Testis (tissue), 3 donors: ENCODE results near the gene KIFAP3. TPM values are rescaled to one million over a fixed set of nuclear protein-coding genes. Genes with fewer than 3 reads are reported as not detected.
"Not testable (repeated sequence)": the region's sequence is repeated elsewhere in the genome, so short reads cannot be mapped to it uniquely, and the experiment has no call there.

Experiments
- DNase-seq: peaks from one replicate; pipeline ENCODE4 v3.0.0-alpha.2; 2019
- H3K27ac ChIP-seq, 2 donors: fragments of 200-600 bp; sonication (generic); one replicate each; pipeline ENCODE4 v1.5.1; 2019
- H3K27me3 ChIP-seq: fragments of 200-600 bp; sonication (generic); one replicate; pipeline ENCODE4 v1.5.1; 2019
- H3K36me3 ChIP-seq: fragments of 200-600 bp; sonication (generic); one replicate; pipeline ENCODE4 v1.5.1; 2017; ENCODE audit warnings: low read depth; ENCODE audit errors: missing control alignments
- H3K4me1 ChIP-seq: fragments of 200-600 bp; sonication (generic); one replicate; pipeline ENCODE4 v1.5.1; 2019
- H3K4me3 ChIP-seq, 2 donors: fragments of 200-600 bp; sonication (generic); one replicate each; pipeline ENCODE4 v1.5.1; 2017 to 2019
- H3K9me3 ChIP-seq: fragments of 200-600 bp; sonication (generic); one replicate; pipeline ENCODE4 v1.5.1; 2017
- POLR2A ChIP-seq: fragments of 450-650 bp; IDR thresholded peaks from one replicate; pipeline ENCODE4 v1.6.1; 2017; ENCODE audit warnings: antibody characterized with exemption, mild to moderate bottlenecking, moderate library complexity
- WGBS, 2 donors: methylation state at CpG; one replicate each; pipeline ENCODE4 v1.1.5; 2018; 5-methylcytosine and 5-hydroxymethylcytosine counted together
- intact Hi-C: fragments of 100-400 bp; cut with DNase I; formaldehyde crosslinking; loops from one replicate; pipeline ENCODE4 v1.15.1; 2023; ENCODE audit warnings: low total_unique reads
- polyA plus RNA-seq: library from polyadenylated mRNA; stranded (reverse); fragments of 350-450 nt; fragmentation: Illumina TruSeq; extraction: RNeasy Lipid Tissue Mini Kit (QIAGEN cat#74804); gene quantifications from one replicate; pipeline ENCODE4 v1.2.3, GENCODE V29; 2014; ENCODE audit warnings: low read depth, low replicate concordance; ENCODE audit not compliant: insufficient read depth
- small RNA-seq, 2 donors: library from RNA; depleted of rRNA; stranded (forward); fragments of <200 nt; gene quantifications; one replicate each; pipeline ENCODE3, GENCODE V24; 2016
- total RNA-seq, 2 donors: library from RNA; depleted of rRNA; stranded (reverse); fragments of >200 nt; gene quantifications; one replicate each; pipeline ENCODE4 v1.2.3, GENCODE V29; 2016
- TF ChIP-seq, protein P1 (sequence below), 3 experiments: fragments of 450-650 bp in 2 of 3; fragments of 200-600 bp in 1 of 3; sonication (generic) in 1 of 3; IDR thresholded peaks; one replicate each; pipeline ENCODE4 v1.5.1; 2016 to 2019; ENCODE audit warnings: antibody characterized with exemption in 3 of 3, mild to moderate bottlenecking in 2 of 3, moderate library complexity in 1 of 3

KIFAP3 gene
- total and polyA plus RNA-seq, 3 donors from 2014 or later: 52.9 to 80.8 (median 60.6) TPM

DNA sequence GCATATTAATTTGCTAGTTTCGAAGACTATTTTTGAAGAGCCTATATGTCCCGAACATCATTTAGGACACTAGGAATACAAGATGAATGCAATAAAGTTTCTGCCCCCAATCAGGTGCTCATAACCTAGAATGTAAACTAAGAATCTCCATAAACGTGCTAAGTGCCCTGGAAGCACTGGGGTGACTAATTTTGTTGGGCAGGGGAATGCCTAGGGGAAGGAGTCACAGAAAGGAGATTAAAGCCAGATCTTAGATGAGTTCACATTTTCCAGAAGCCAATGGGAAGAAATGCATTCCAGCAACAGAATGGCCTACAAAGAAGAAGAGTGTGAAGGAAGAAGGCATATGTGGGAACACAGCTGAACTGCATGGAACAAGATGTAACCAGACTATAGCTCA is 200.3 kb downstream of the KIFAP3 start:
- 91 to 93% methylated on average over 3 of the region's 3 CpGs for WGBS, 2 donors
- Histone ChIP-seq H3K36me3 (peaks cover 3% of the 10 kb centered on the region), H3K27ac (no peak overlapping the region)

DNA sequence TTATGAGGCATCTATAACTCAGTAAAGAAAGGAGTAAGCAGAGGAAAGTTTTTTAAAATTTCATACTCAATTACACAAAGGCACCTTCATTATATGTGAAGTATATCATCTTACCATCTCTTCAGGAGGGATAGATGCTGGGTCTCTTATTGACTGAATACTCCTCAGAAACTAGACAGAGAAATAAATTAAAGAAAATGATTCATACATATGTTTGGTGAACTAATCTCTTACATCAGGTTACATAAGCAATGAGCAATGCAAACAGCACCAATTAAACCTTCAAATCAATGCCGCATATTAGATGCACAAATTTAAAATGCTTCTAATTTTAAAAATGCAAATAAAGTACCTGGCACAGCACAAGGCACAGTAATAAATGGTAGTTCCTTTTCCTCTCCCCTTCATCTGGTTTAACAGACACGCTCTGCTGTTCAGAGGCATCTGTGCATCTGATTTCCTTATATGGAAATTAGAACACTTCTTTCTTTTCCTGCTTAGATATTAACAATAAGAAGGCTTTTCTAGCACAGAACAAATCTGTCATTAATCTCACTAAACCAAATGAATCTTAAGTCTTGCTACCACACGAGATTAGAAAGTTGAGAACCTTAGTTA is 200.8 kb downstream of the KIFAP3 start:
- intact Hi-C loops: no loop called here
- no peak overlapping the region for H3K27ac ChIP-seq
- WGBS, 2 donors: 83 to 92% methylated on average over 3 of the region's 3 CpGs

More for the DNA sequence above, 200.3 kb downstream of the KIFAP3 start:
- no peak for DNase-seq
- TF ChIP-seq POLR2A: no peak
- TF ChIP-seq, protein P1, sequence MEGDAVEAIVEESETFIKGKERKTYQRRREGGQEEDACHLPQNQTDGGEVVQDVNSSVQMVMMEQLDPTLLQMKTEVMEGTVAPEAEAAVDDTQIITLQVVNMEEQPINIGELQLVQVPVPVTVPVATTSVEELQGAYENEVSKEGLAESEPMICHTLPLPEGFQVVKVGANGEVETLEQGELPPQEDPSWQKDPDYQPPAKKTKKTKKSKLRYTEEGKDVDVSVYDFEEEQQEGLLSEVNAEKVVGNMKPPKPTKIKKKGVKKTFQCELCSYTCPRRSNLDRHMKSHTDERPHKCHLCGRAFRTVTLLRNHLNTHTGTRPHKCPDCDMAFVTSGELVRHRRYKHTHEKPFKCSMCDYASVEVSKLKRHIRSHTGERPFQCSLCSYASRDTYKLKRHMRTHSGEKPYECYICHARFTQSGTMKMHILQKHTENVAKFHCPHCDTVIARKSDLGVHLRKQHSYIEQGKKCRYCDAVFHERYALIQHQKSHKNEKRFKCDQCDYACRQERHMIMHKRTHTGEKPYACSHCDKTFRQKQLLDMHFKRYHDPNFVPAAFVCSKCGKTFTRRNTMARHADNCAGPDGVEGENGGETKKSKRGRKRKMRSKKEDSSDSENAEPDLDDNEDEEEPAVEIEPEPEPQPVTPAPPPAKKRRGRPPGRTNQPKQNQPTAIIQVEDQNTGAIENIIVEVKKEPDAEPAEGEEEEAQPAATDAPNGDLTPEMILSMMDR (IDR thresholded peaks at IDR 0.05): no peak
- intact Hi-C loops: no loop called here
- H3K9me3 ChIP-seq: no peaks in the 10 kb centered on the region
- H3K4me1 ChIP-seq: no peaks in the 10 kb centered on the region
- H3K27me3 ChIP-seq: no peaks in the 10 kb centered on the region
- H3K4me3 ChIP-seq: no peak overlapping the region

DNA sequence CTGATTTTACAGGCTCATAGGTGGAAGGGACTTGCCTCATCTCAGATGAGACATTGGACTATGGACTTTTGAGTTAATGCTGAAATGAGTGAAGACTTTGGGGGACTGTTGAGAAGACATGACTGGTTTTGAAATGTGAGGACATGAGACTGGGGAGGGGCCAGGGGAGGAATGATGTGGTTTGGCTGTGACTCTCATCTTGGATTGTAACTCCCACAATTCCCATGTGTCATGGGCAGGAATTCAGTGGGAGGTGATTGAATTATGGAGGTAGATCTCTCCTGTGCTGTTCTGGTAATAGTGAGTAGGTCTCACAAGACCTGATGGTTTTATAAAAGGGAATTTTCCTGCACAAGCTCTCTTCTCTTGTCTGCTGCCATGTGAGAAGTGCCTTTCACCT is 201.6 kb downstream of the KIFAP3 start:
- no peak overlapping the region for H3K4me3 ChIP-seq
- no peaks in the 10 kb centered on the region for H3K9me3 ChIP-seq
- no peaks in the 10 kb centered on the region for H3K27me3 ChIP-seq
- no peak overlapping the region for H3K27ac ChIP-seq
- peaks cover 3% of the 10 kb centered on the region for H3K36me3 ChIP-seq
- no peaks in the 10 kb centered on the region for H3K4me1 ChIP-seq
- no peak for DNase-seq
- TF ChIP-seq, protein P1 (IDR thresholded peaks at IDR 0.05): no peak
- no peak for TF ChIP-seq POLR2A
- intact Hi-C loops: no loop called here

More for the DNA sequence above, 200.8 kb downstream of the KIFAP3 start:
- H3K4me1 ChIP-seq: no peaks in the 10 kb centered on the region
- no peaks in the 10 kb centered on the region for H3K27me3 ChIP-seq
- TF ChIP-seq, protein P1 (IDR thresholded peaks at IDR 0.05): no peak
- no peak for TF ChIP-seq POLR2A
- no peak for DNase-seq
- H3K9me3 ChIP-seq: no peaks in the 10 kb centered on the region
- H3K36me3 ChIP-seq: peaks cover 3% of the 10 kb centered on the region
- no peak overlapping the region for H3K4me3 ChIP-seq

DNA sequence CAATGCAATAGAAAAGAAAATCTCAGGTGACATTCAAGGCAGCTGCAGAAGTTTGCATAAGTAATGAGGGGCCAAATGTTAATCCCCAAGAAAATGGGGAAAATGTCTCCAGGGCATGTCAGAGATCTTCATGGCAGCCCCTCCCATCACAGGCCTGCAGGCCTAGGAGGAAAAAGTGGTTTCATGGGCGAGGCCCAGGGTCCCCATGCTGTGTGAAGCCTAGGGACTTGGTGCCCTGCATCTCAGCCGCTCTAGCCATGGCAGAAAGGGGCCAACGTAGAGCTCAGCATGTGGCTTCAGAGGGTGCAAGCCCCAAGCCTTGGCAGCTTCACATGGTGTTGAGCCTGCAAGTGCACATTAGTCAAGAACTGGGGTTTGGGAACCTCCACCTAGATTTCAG is 202.5 kb downstream of the KIFAP3 start:
- H3K9me3 ChIP-seq, DNase-seq, H3K36me3 ChIP-seq, H3K4me1 ChIP-seq, H3K27me3 ChIP-seq, intact Hi-C loops, H3K27ac ChIP-seq, H3K4me3 ChIP-seq: not testable (repeated sequence)
- WGBS, 2 donors: 100% methylated on average over 1 to 3 of the region's 3 CpGs

Small RNAs within 50 kb of the gene (small RNA-seq; reads per million reads assigned to genes)
- 0 reads per million in 2 donors for gene MRPS10P1

Other genes starting within 250 kb of the KIFAP3 start
- gene SCYL3, start 180.8 kb downstream of the KIFAP3 start, total RNA-seq: 10 to 100 TPM; 15.8 to 16.3 TPM
- 13.3 TPM for gene SCYL3, start 180.8 kb downstream of the KIFAP3 start, polyA plus RNA-seq
- gene NTMT2, start 71.3 kb upstream of the KIFAP3 start, total RNA-seq: 1 to 10 TPM in 1 of 2 donors, not detected in 1; 1.8 TPM
- not detected for gene NTMT2, start 71.3 kb upstream of the KIFAP3 start, polyA plus RNA-seq